K562 (cell line): ENCODE results near the gene CRELD2. TPM values are rescaled to one million over a fixed set of nuclear protein-coding genes. Genes with fewer than 3 reads are reported as not detected.

Experiments
- ATAC-seq: fragments of 200-7000 bp; cut with Tn5 transposase; 3 replicates; pipeline ENCODE4 v1.9.1; 2020; ENCODE audit warnings: moderate library complexity
- BruUV-seq: library from RNA; stranded (reverse); fragments of 400-500 nt; replicated peaks from 2 replicates; lab custom pipeline; 2021; lab: Mats Ljungman, UMichigan
- CTCF ChIA-PET: fragments of 300-600 bp; formaldehyde crosslinking; extraction: SDS; loops from one replicate; lab custom pipeline; 2021; ENCODE audit warnings: low intra/inter-chr PET ratio; lab: Yijun Ruan, JAX
- POLR2A ChIA-PET: fragments of 300-600, 350-650 bp; sonication (Branson Sonifier 250); formaldehyde crosslinking; extraction: SDS; loops from one replicate; lab custom pipeline; 2021; ENCODE audit warnings: antibody characterized with exemption, inconsistent platforms; lab: Yijun Ruan, JAX
- DNase-seq, 4 experiments: peaks; one replicate each; pipeline versions ENCODE4 v3.0.0 to v3.0.0-alpha.2; 2011 to 2018; ENCODE audit warnings: low spot score in 3 of 4, mixed read lengths in 3 of 4; ENCODE audit errors: extremely low read depth in 1 of 4
- FAIRE-seq: peaks from 2 replicates; lab custom pipeline; 2011; peaks lifted over from hg19 to GRCh38; lab: Jason Lieb, UNC
- H2AFZ ChIP-seq: 2 replicates; pipeline ENCODE4 v1.6.0; 2011; ENCODE audit warnings: low read depth, low read length, control low read depth, inconsistent platforms
- H3K27ac ChIP-seq: fragments of 200-600 bp; 3 replicates; pipeline ENCODE4 v1.8.0; 2011; ENCODE audit warnings: low read depth, mild to moderate bottlenecking, control low read depth, inconsistent platforms, low read length, moderate library complexity, mixed read lengths; ENCODE audit errors: extremely low read depth
- H3K27me3 ChIP-seq, 2 experiments: fragments of 300-600 bp in 1 of 2; 2 replicates in 1 of 2; 3 replicates in 1 of 2; pipeline versions ENCODE4 v1.6.0 to v1.8.0; 2011; ENCODE audit warnings: inconsistent platforms in 2 of 2, low read length in 2 of 2, mild to moderate bottlenecking in 1 of 2, mixed read lengths in 1 of 2, moderate library complexity in 1 of 2; ENCODE audit not compliant: control insufficient read depth in 2 of 2, insufficient read depth in 2 of 2
- H3K36me3 ChIP-seq: fragments of 300-600 bp; 3 replicates; pipeline ENCODE4 v1.8.0; 2011; ENCODE audit warnings: mild to moderate bottlenecking, low read length, inconsistent platforms; ENCODE audit not compliant: control insufficient read depth, insufficient read depth
- H3K4me1 ChIP-seq, 2 experiments: fragments of 200-600 bp in 1 of 2; replicated peaks in 1 of 2; 2 replicates in 1 of 2; 3 replicates in 1 of 2; pipeline versions ENCODE4 v1.5.1 to v1.8.0; 2011; ENCODE audit warnings: inconsistent platforms in 2 of 2, low read length in 2 of 2, mild to moderate bottlenecking in 1 of 2, mixed read lengths in 1 of 2, moderate library complexity in 1 of 2; ENCODE audit not compliant: control insufficient read depth in 2 of 2, insufficient read depth in 2 of 2
- H3K4me2 ChIP-seq: 2 replicates; pipeline ENCODE4 v1.6.1; 2011; ENCODE audit warnings: low read length, control low read depth, inconsistent platforms, mixed read lengths; ENCODE audit not compliant: insufficient read depth
- H3K4me3 ChIP-seq: fragments of 200-600 bp; sonication (generic), shearing (Covaris generic); 2 replicates; pipeline ENCODE4 v1.5.1; 2016; ENCODE audit warnings: control low read depth, inconsistent platforms
- H3K79me2 ChIP-seq: fragments of 200-600 bp; 3 replicates; pipeline ENCODE4 v1.8.0; 2011; ENCODE audit warnings: low read length, inconsistent platforms; ENCODE audit not compliant: control insufficient read depth, insufficient read depth
- H3K9ac ChIP-seq, 2 experiments: 2 replicates each; pipeline versions ENCODE4 v1.6.0 to v1.6.1; 2011; ENCODE audit warnings: low read depth in 2 of 2, low read length in 2 of 2, control low read depth in 1 of 2, inconsistent platforms in 1 of 2, mild to moderate bottlenecking in 1 of 2, mixed read lengths in 1 of 2; ENCODE audit not compliant: insufficient read depth in 1 of 2
- H3K9me1 ChIP-seq: one replicate; pipeline ENCODE4 v1.6.0; 2011; ENCODE audit warnings: inconsistent platforms, mild to moderate bottlenecking, low read length, moderate library complexity; ENCODE audit not compliant: control insufficient read depth, insufficient read depth
- H3K9me3 ChIP-seq: replicated peaks from 2 replicates; pipeline ENCODE4 v1.5.1; 2011; ENCODE audit warnings: low read depth, low read length, inconsistent platforms; ENCODE audit not compliant: control insufficient read depth, insufficient read depth
- H4K20me1 ChIP-seq: replicated peaks from 2 replicates; pipeline ENCODE4 v1.6.1; 2011; ENCODE audit warnings: low read length, inconsistent platforms, mixed read lengths; ENCODE audit not compliant: control insufficient read depth, insufficient read depth
- E2F4 ChIP-seq: sonication (generic); formaldehyde crosslinking; IDR thresholded peaks from 2 replicates; pipeline ENCODE4 v1.8.0; 2022; ENCODE audit warnings: mild to moderate bottlenecking, low read depth, missing genetic modification reagents
- RBFOX2 ChIP-seq: fragments of 200-400 bp; formaldehyde crosslinking; IDR thresholded peaks from 2 replicates; pipeline ENCODE4 v1.6.1; 2017; ENCODE audit warnings: low read depth, mild to moderate bottlenecking, low read length, moderate library complexity
- WGBS: fragments of 100-300 bp; shearing (Covaris generic); methylation state at CpG from one replicate; pipeline ENCODE4 v1.1.6; 2016; ENCODE audit warnings: low coverage, mixed read lengths; ENCODE audit not compliant: insufficient coverage; ENCODE audit errors: missing lambda C conversion rate; 5-methylcytosine and 5-hydroxymethylcytosine counted together
- in situ Hi-C: fragments of 300-500 bp; cut with MboI; formaldehyde crosslinking; loops from 4 replicates; pipeline ENCODE4 v1.15.0; 2018; ENCODE audit warnings: inconsistent platforms, mixed read lengths
- intact Hi-C: fragments of 100-400 bp; cut with micrococcal nuclease; formaldehyde crosslinking; loops from 2 replicates; pipeline ENCODE4 v1.14.2; 2022
- polyA plus RNA-seq, 8 experiments: library from polyadenylated mRNA; depleted of rRNA in 4 of 8; stranded (reverse) in 5 of 8; unstranded in 3 of 8; fragments of >200 nt; fragmentation: Nextera tagmentation in 2 of 8; fragmentation: Illumina TruSeq in 1 of 8; extraction: Ambion mirVana in 2 of 8; extraction: Trizol in 1 of 8; gene quantifications; 2 replicates each; pipeline versions ENCODE4 v1.2.1 to v1.2.3, GENCODE V29; 2011 to 2014; ENCODE audit warnings: inconsistent platforms in 1 of 8, missing spikeins in 1 of 8
- total RNA-seq, 7 experiments: library from RNA; depleted of rRNA in 6 of 7; stranded (reverse); fragments of >200 nt in 6 of 7; fragmentation: Illumina TruSeq in 2 of 7; extraction: Trizol in 2 of 7; gene quantifications; 2 replicates each; pipeline versions ENCODE4 v1.2.1 to v1.2.3, GENCODE V29; 2011 to 2021; ENCODE audit warnings: low replicate concordance in 1 of 7

The CRELD2 gene
- total and polyA plus RNA-seq, 9 of the 15 experiments (the other 6 are each of a cell fraction or from before 2014, with no cell fraction given) = 0.96 to 25.3 (median 8.8) TPM

- peaks cover 4% of the 10 kb centered on the region for H3K9me1 ChIP-seq
- no peak overlapping the region for H2AFZ ChIP-seq
- no peaks in the 10 kb centered on the region for H4K20me1 ChIP-seq
- in situ Hi-C loops (no loop called here), intact Hi-C loops (no loop called here)
- ATAC-seq (no peak), FAIRE-seq (no peak), DNase-seq (no peak)
- no peak overlapping the region for H3K9ac ChIP-seq
- no peak overlapping the region for H3K4me3 ChIP-seq
- H3K27ac ChIP-seq = no peak overlapping the region; the same call in 2 of the 3 replicates
- TF ChIP-seq E2F4 (no peak), RBFOX2 (0 out of 2 replicates have a peak, but pooled peaks have one; percentile 17)
- CTCF ChIA-PET = no interaction called here
- WGBS = 93% methylated on average over 5 of the region's 11 CpGs
- POLR2A ChIA-PET = interaction anchor here (0.9 to 1.5 kb wide), 2 partner anchors 16 to 28 kb away, joined by 3 to 4 read pairs; no protein-coding TSS in a partner anchor
- no TSS peak for BruUV-seq
- H3K4me1 ChIP-seq = peaks cover 23 to 98% of the 10 kb centered on the region in 2 experiments
- no peaks in the 10 kb centered on the region for H3K27me3 ChIP-seq
- H3K79me2 ChIP-seq = peaks cover 14% of the 10 kb centered on the region
- H3K4me2 ChIP-seq = no peak overlapping the region
- H3K36me3 ChIP-seq = peaks cover 18% of the 10 kb centered on the region; the same call in 1 of the 3 replicates
- H3K9me3 ChIP-seq = no peaks in the 10 kb centered on the region
These were observed 49.9 kb downstream of the CRELD2 start for GRCh38 chr22:49968313-49968830.
